Activated CD8-positive, alpha-beta T cell treated with anti-CD3 and anti-CD28 coated beads for 36 hours (primary cell): ENCODE data around the gene SKI. TPM values are rescaled to one million over a fixed set of nuclear protein-coding genes. Genes with fewer than 3 reads are reported as not detected.

Source experiments
- ATAC-seq: fragments of 200-7000 bp; cut with Tn5 transposase; one replicate; pipeline ENCODE4 v1.10.0; 2021; ENCODE audit warnings: mild to moderate bottlenecking, moderate library complexity
- CTCF ChIA-PET: fragments of 350-600 bp; sonication (Branson Sonifier 250); formaldehyde crosslinking; loops from one replicate; lab custom pipeline; 2021; ENCODE audit warnings: antibody characterized with exemption; lab: Charles Lee
- POLR2A ChIA-PET: fragments of 350-600 bp; sonication (Branson Sonifier 250); formaldehyde crosslinking; loops from one replicate; lab custom pipeline; 2021; ENCODE audit warnings: antibody characterized with exemption; lab: Charles Lee
- DNase-seq: peaks from one replicate; pipeline ENCODE4 v3.0.0-alpha.2; 2020
- H3K27ac Mint-ChIP-seq: one replicate; pipeline ENCODE4 v1.8.0; 2021; ENCODE audit warnings: mild to moderate bottlenecking, mixed read lengths
- H3K27me3 Mint-ChIP-seq: one replicate; pipeline ENCODE4 v1.8.0; 2021; ENCODE audit warnings: mixed read lengths
- H3K36me3 Mint-ChIP-seq: one replicate; pipeline ENCODE4 v1.8.0; 2021; ENCODE audit warnings: low read depth, mixed read lengths
- H3K4me1 Mint-ChIP-seq: one replicate; pipeline ENCODE4 v1.8.0; 2021; ENCODE audit warnings: low read depth, mixed read lengths
- H3K4me3 Mint-ChIP-seq: one replicate; pipeline ENCODE4 v1.8.0; 2021; ENCODE audit warnings: mild to moderate bottlenecking, moderate library complexity, mixed read lengths
- H3K9me3 Mint-ChIP-seq: one replicate; pipeline ENCODE4 v1.8.0; 2021; ENCODE audit warnings: mixed read lengths
- intact Hi-C: fragments of 100-400 bp; cut with micrococcal nuclease; formaldehyde crosslinking; loops from one replicate; pipeline ENCODE4 v1.10.0; 2022
- total RNA-seq, 2 experiments: library from RNA; stranded (reverse); gene quantifications; one replicate each; pipeline ENCODE4 v1.2.3, GENCODE V29; 2021
- TF ChIP-seq, protein P1 (sequence below): fragments of 200-600 bp; IDR thresholded peaks from one replicate; pipeline ENCODE4 v1.8.0; 2022; ENCODE audit warnings: antibody characterized with exemption, mild to moderate bottlenecking

Gene SKI
- total RNA-seq, 2 experiments from 2014 or later: 27.5 to 28.3 TPM

GRCh38 chr1:2266301-2266975, 38.3 kb downstream of the SKI start:
- Mint-ChIP-seq H3K4me1 (peaks cover 45% of the 10 kb centered on the region), H3K36me3 (peaks cover 3% of the 10 kb centered on the region), H3K27me3 (no peaks in the 10 kb centered on the region), H3K27ac (peak overlapping the region; percentile 71), H3K4me3 (no peak overlapping the region), H3K9me3 (no peaks in the 10 kb centered on the region)
- POLR2A ChIA-PET: interaction anchor here (0.6 kb wide), 1 partner anchor 151 kb away, joined by 3 read pairs; no protein-coding TSS in a partner anchor
- CTCF ChIA-PET: interaction anchor here (1.1 kb wide), 1 partner anchor 10 kb away, joined by 5 read pairs; no protein-coding TSS in a partner anchor
- intact Hi-C loops: no loop called here
- TF ChIP-seq, protein P1, sequence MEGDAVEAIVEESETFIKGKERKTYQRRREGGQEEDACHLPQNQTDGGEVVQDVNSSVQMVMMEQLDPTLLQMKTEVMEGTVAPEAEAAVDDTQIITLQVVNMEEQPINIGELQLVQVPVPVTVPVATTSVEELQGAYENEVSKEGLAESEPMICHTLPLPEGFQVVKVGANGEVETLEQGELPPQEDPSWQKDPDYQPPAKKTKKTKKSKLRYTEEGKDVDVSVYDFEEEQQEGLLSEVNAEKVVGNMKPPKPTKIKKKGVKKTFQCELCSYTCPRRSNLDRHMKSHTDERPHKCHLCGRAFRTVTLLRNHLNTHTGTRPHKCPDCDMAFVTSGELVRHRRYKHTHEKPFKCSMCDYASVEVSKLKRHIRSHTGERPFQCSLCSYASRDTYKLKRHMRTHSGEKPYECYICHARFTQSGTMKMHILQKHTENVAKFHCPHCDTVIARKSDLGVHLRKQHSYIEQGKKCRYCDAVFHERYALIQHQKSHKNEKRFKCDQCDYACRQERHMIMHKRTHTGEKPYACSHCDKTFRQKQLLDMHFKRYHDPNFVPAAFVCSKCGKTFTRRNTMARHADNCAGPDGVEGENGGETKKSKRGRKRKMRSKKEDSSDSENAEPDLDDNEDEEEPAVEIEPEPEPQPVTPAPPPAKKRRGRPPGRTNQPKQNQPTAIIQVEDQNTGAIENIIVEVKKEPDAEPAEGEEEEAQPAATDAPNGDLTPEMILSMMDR: no peak
- DNase-seq (no peak), ATAC-seq (no peak)

DNA sequence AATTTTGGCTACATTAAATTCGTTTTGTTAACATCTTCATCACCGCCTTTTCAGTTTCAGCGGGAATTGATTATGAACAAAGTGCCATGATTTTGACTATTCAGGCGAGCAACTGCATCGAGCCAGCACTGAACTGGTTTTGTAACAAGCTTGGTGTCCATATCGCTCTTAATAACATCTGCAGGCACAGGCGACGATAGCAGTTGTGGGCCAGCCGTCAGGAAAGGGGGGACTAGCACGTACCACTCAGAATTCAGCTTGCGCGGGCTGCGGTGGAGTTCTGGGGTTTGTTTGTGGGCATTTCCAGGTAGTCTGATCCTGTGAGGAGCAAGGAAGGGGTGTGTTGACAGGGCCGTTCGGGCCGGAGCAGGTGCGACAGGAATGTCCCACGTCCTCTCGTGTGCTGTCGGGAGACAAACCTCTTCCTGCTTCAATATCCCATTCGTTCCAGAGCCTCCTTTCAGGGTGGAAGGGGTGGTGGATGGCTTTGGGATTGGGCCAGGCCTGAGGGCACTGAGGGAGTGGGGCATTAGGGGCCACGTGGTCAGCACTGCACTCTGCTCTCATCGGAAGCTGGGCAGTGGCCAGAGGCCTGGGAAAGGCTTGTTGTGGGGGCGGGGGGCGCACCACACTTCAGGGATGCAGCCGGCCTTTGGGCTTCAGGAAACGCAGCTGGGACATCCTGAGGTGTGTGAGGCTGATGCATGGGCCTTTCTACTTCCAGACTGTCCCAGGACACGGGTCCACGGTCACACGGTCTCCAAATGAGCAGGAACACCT, 39.1 kb downstream of the SKI start:
- no peak overlapping the region for H3K4me3 Mint-ChIP-seq
- ATAC-seq (no peak), DNase-seq (no peak)
- intact Hi-C loops: no loop called here
- ChIA-PET CTCF (interaction anchor here (1.1 kb wide), 1 partner anchor 9 kb away, joined by 5 read pairs; no protein-coding TSS in a partner anchor), POLR2A (interaction anchor here (0.7 kb wide), 1 partner anchor 33 kb away, joined by 3 read pairs; no protein-coding TSS in a partner anchor)
- TF ChIP-seq, protein P1: no peak
- H3K27me3 Mint-ChIP-seq: no peaks in the 10 kb centered on the region
- H3K4me1 Mint-ChIP-seq: peaks cover 45% of the 10 kb centered on the region
- peaks cover 3% of the 10 kb centered on the region for H3K36me3 Mint-ChIP-seq
- H3K9me3 Mint-ChIP-seq: no peaks in the 10 kb centered on the region
- peak overlapping the region; percentile 13 for H3K27ac Mint-ChIP-seq

GRCh38 chr1:2267862-2268261, 39.7 kb downstream of the SKI start:
- Mint-ChIP-seq H3K27me3 (no peaks in the 10 kb centered on the region), H3K4me1 (peaks cover 46% of the 10 kb centered on the region), H3K36me3 (peaks cover 3% of the 10 kb centered on the region), H3K4me3 (no peak overlapping the region), H3K27ac (no peak overlapping the region), H3K9me3 (no peaks in the 10 kb centered on the region)
- TF ChIP-seq, protein P1: no peak
- intact Hi-C loops: no loop called here
- no peak for ATAC-seq
- no peak for DNase-seq
- ChIA-PET CTCF (interaction anchor here (1.1 kb wide), 1 partner anchor 8 kb away, joined by 5 read pairs; no protein-coding TSS in a partner anchor), POLR2A (interaction anchor here (0.7 kb wide), 1 partner anchor 32 kb away, joined by 3 read pairs; no protein-coding TSS in a partner anchor)

DNA sequence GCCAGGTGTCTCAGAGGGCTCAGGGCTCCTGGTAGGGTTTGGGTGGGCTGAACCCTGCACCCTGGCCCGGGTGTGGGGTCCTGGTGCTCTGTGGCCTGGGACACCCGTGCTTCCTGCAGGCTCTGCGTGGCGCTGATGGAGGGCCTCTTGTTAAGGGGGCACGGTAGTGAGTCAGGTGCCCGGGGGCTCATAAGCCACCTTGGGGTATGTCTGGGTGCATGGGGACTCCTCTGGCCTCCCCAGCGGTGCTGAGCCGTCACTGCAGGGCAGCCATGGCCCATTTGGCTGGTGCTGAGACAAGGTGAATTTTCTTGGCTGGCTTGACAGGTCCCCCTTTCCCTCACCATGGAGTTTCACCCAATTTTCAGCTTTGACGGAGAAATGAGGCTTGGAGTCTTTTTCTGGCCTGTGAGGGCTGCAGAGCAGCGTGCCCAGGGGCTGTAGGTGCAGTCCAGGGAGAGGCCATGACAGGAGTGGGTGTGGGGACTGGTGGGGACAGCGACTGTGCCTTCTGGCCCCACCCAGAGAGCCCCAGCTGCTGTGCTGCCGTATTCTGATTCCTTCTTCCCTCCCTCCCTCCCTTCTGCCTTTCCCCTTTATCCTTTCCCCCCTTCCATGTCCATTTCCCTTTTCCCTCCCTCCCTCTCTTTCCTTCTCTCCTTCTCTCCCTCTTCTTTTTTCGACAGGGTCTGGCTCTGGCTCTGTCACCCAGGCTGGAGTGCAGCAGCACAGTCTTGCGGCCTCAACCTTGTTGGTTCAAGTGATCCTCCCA, 40.4 kb downstream of the SKI start:
- H3K36me3 Mint-ChIP-seq: peaks cover 3% of the 10 kb centered on the region
- POLR2A ChIA-PET: no interaction called here
- TF ChIP-seq, protein P1: no peak
- no peaks in the 10 kb centered on the region for H3K9me3 Mint-ChIP-seq
- ATAC-seq: no peak
- peaks cover 50% of the 10 kb centered on the region for H3K4me1 Mint-ChIP-seq
- H3K27ac Mint-ChIP-seq: peak overlapping the region; percentile 63
- no peak for DNase-seq
- CTCF ChIA-PET: interaction anchor here (1.5 kb wide), 1 partner anchor 10 kb away, joined by 4 read pairs; no protein-coding TSS in a partner anchor
- intact Hi-C loops: no loop called here
- H3K4me3 Mint-ChIP-seq: no peak overlapping the region
- H3K27me3 Mint-ChIP-seq: no peaks in the 10 kb centered on the region
